ENCODE measurements around the gene NXPH1. TPM values are rescaled to one million over a fixed set of nuclear protein-coding genes. Genes with fewer than 3 reads are reported as not detected.

NXPH1 gene
- total and polyA plus RNA-seq, 9 of the 15 experiments (the other 6 are each of a cell fraction or from before 2014, with no cell fraction given), result 0.16 TPM; not detected in 8

DNA sequence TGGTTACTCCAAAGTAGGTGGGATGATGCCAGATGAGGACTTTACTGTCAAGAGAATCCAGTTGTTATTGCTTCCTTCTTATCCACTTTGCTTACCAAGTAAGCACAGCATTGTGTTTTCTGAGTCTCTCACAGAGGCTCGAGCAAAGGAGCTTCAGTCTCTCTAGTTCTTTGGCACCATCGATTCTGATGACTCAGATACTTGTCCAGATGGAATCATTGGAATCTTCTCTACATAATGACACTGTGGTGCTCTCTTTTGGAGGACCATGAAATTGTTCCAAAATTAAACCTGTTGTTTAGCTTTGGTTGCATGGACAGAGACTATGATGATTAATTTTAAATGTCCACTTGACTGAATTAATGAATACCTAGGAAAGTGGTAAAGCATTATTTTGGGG is 132.6 kb downstream of the NXPH1 start (continued):
- TF ChIP-seq, protein P1, sequence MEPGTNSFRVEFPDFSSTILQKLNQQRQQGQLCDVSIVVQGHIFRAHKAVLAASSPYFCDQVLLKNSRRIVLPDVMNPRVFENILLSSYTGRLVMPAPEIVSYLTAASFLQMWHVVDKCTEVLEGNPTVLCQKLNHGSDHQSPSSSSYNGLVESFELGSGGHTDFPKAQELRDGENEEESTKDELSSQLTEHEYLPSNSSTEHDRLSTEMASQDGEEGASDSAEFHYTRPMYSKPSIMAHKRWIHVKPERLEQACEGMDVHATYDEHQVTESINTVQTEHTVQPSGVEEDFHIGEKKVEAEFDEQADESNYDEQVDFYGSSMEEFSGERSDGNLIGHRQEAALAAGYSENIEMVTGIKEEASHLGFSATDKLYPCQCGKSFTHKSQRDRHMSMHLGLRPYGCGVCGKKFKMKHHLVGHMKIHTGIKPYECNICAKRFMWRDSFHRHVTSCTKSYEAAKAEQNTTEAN (CRISPR knock-in tag; IDR thresholded peaks at IDR 0.05), result no peak
- TF ChIP-seq POLR2AphosphoS2 (IDR thresholded peaks at IDR 0.05; ENCODE audit: low read length) (no peak), ATF1 (CRISPR knock-in tag; IDR thresholded peaks at IDR 0.05) (no peak), ATF1 (tag; IDR thresholded peaks at IDR 0.05) (no peak)

GRCh38 chr7:8567626-8568025 is 134.2 kb downstream of the NXPH1 start:
- intact Hi-C loops (cut with micrococcal nuclease) (no loop called here), in situ Hi-C loops (cut with MboI) (no loop called here)
- ATAC-seq (no peak), FAIRE-seq (no peak), DNase-seq (ENCODE audit: extremely low read depth in 1 of 4, low spot score in 3 of 4) (no peak)
- BruUV-seq (replicated peaks), result no TSS peak
- POLR2A ChIA-PET, result no interaction called here
- no peaks in the 10 kb centered on the region for H3K27me3 ChIP-seq (ENCODE audit: control insufficient read depth in 2 of 2, insufficient read depth in 2 of 2, low read length in 2 of 2)
- no peak overlapping the region for H3K27ac ChIP-seq (ENCODE audit: extremely low read depth, low read depth, low read length)
- no peaks in the 10 kb centered on the region for H3K4me1 ChIP-seq (replicated peaks in 1 of 2; ENCODE audit: control insufficient read depth in 2 of 2, insufficient read depth in 2 of 2, low read length in 2 of 2)
- no peak overlapping the region for H3K9ac ChIP-seq (ENCODE audit: insufficient read depth in 1 of 2, low read depth in 2 of 2, low read length in 2 of 2)
- no peaks in the 10 kb centered on the region for H3K9me3 ChIP-seq (replicated peaks; ENCODE audit: control insufficient read depth, insufficient read depth, low read depth, low read length)
- H3K79me2 ChIP-seq (ENCODE audit: control insufficient read depth, insufficient read depth, low read length), result no peaks in the 10 kb centered on the region
- H3K4me2 ChIP-seq (ENCODE audit: insufficient read depth, low read length), result no peak overlapping the region
- no peak overlapping the region for H2AFZ ChIP-seq (ENCODE audit: low read depth, low read length)
- WGBS (ENCODE audit: insufficient coverage, low coverage, missing lambda C conversion rate), result 4% methylated on average over 4 of the region's 4 CpGs
- H3K9me1 ChIP-seq (ENCODE audit: control insufficient read depth, insufficient read depth, low read length), result no peaks in the 10 kb centered on the region
- H4K20me1 ChIP-seq (replicated peaks; ENCODE audit: control insufficient read depth, insufficient read depth, low read length), result no peaks in the 10 kb centered on the region
- H3K4me3 ChIP-seq, result no peak overlapping the region
- no peaks in the 10 kb centered on the region for H3K36me3 ChIP-seq (ENCODE audit: control insufficient read depth, insufficient read depth, low read length)
- CTCF ChIA-PET (ENCODE audit: low intra/inter-chr PET ratio), result no interaction called here
- TF ChIP-seq KLF6 (CRISPR knock-in tag; IDR thresholded peaks at IDR 0.05; ENCODE audit: borderline replicate concordance), result no peak
- TF ChIP-seq CREB1 (IDR thresholded peaks at IDR 0.05), result no peak
- TF ChIP-seq CREB1 (CRISPR knock-in tag; IDR thresholded peaks at IDR 0.05), result no peak
- TF ChIP-seq ZNF511 (CRISPR knock-in tag; IDR thresholded peaks at IDR 0.05), result no peak
- TF ChIP-seq DMBX1 (CRISPR knock-in tag; IDR thresholded peaks at IDR 0.05; ENCODE audit: borderline replicate concordance), result no peak
- TF ChIP-seq EWSR1 (IDR thresholded peaks at IDR 0.05; ENCODE audit: borderline replicate concordance, low read depth, partially characterized antibody), result no peak
- no peak for TF ChIP-seq PHF8 (IDR thresholded peaks at IDR 0.05; ENCODE audit: borderline replicate concordance, low read length)
- TF ChIP-seq TSHZ1 (CRISPR knock-in tag; IDR thresholded peaks at IDR 0.05), result no peak
- no peak for TF ChIP-seq NFIX (CRISPR knock-in tag; IDR thresholded peaks at IDR 0.05; ENCODE audit: low read depth)
- TF ChIP-seq EP400 (IDR thresholded peaks at IDR 0.05), result no peak
- TF ChIP-seq, protein P2, sequence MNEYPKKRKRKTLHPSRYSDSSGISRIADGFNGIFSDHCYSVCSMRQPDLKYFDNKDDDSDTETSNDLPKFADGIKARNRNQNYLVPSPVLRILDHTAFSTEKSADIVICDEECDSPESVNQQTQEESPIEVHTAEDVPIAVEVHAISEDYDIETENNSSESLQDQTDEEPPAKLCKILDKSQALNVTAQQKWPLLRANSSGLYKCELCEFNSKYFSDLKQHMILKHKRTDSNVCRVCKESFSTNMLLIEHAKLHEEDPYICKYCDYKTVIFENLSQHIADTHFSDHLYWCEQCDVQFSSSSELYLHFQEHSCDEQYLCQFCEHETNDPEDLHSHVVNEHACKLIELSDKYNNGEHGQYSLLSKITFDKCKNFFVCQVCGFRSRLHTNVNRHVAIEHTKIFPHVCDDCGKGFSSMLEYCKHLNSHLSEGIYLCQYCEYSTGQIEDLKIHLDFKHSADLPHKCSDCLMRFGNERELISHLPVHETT (CRISPR knock-in tag; conservative IDR thresholded peaks at IDR 0.05 in 1 of 2, IDR thresholded peaks at IDR 0.05 in 1 of 2), result no peak
